Measurements from ENCODE around the gene SLC39A11. TPM values are rescaled to one million over a fixed set of nuclear protein-coding genes. Genes with fewer than 3 reads are reported as not detected.

Gene SLC39A11
- total RNA-seq, 1 experiment from 2014 or later: 15.2 TPM

DNA sequence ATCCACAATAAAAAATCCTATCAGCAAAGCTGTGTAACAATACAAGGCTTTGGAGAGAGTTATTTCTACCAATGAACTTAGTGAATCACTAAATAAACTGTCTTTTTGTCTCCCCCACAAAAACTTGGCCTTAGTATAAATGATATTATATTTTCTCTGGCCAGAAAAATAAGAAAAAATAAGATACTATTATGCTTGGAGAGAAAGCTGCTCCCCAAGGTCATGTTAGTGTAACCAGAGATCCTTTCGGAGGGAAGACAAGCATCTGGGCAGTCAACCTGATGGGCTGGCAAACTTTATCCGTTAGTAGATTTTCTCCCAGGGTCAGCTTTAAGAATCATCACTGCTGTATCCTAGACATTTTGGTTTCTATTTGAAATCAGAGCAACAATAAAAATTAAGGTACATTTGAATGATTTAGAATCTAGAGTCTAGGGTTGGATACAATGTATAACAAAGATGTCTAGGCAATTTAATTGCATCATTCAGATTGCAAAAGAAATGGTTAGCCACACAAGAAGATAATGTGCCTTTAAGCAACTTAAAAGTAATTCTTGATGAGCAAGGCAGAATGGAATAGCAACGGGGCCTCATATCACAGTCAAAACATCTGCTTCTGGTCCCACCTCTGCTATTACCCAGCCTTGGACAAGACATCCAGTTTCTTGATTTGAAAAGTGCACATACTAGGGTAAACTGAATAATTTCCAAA is 280.4 kb downstream of the SLC39A11 start:
- no peaks in the 10 kb centered on the region for H3K4me1 ChIP-seq (ENCODE audit: insufficient read depth, low read length)
- Mint-ChIP-seq H3K27me3 (ENCODE audit: low read depth) (no peaks in the 10 kb centered on the region), H3K4me1 (no peaks in the 10 kb centered on the region), H3K36me3 (ENCODE audit: insufficient read depth in 1 of 3, low read depth in 3 of 3) (peaks cover 0 to 13% (median 12%) of the 10 kb centered on the region in 3 experiments; a peak in 6 of 7 replicates), H3K27ac (no peak overlapping the region), H3K9me3 (peaks cover 11 to 20% of the 10 kb centered on the region in 2 experiments; a peak in 4 of 5 replicates), H3K4me3 (no peak overlapping the region)
- no peak overlapping the region for H2BK5ac ChIP-seq (ENCODE audit: insufficient read length, low read length)
- H2BK20ac ChIP-seq (ENCODE audit: low read depth, low read length, poor library complexity, severe bottlenecking): no peak overlapping the region
- H3K23me2 ChIP-seq (ENCODE audit: insufficient read length, low read depth, low read length, poor library complexity, severe bottlenecking): no peaks in the 10 kb centered on the region
- H3K79me2 ChIP-seq (ENCODE audit: insufficient read depth, low read length): no peaks in the 10 kb centered on the region
- no CpG with 5 or more reads among the region's 3 CpGs for WGBS (ENCODE audit: extremely low coverage, insufficient read length, low lambda C conversion rate)
- no peaks in the 10 kb centered on the region for H4K20me1 ChIP-seq (ENCODE audit: control insufficient read depth, insufficient read depth, insufficient read length)
- H3K4ac ChIP-seq (ENCODE audit: low read depth, low read length): no peak overlapping the region
- H3K79me1 ChIP-seq (ENCODE audit: insufficient read depth, low read depth, low read length, poor library complexity, severe bottlenecking): no peaks in the 10 kb centered on the region
- H3K9me3 ChIP-seq (ENCODE audit: control insufficient read depth, low read depth, low read length): no peaks in the 10 kb centered on the region
- H4K91ac ChIP-seq (ENCODE audit: insufficient read length, low read depth, low read length): no peak overlapping the region
- H3K18ac ChIP-seq (ENCODE audit: insufficient read length, low read depth, low read length): no peak overlapping the region
- H4K5ac ChIP-seq (ENCODE audit: insufficient read length, low read depth, low read length): no peak overlapping the region
- no peak overlapping the region for H3K56ac ChIP-seq (ENCODE audit: insufficient read length, low read depth, low read length)
- no peak overlapping the region for H3K4me2 ChIP-seq (ENCODE audit: insufficient read depth, insufficient read length, low read length)
- H2BK12ac ChIP-seq (ENCODE audit: insufficient read length, low read depth, low read length): no peak overlapping the region
- H2AFZ ChIP-seq (ENCODE audit: low read length): no peak overlapping the region
- H3K27ac ChIP-seq (ENCODE audit: insufficient read length, low read depth, low read length): no peak overlapping the region
- no peak overlapping the region for H3T11ph ChIP-seq (ENCODE audit: low read length)
- DNase-seq: no peak
- no peak overlapping the region for H3K14ac ChIP-seq (ENCODE audit: insufficient read depth, low read length)
- no peaks in the 10 kb centered on the region; the same call in 1 of the 2 replicates for H3K27me3 ChIP-seq (ENCODE audit: insufficient read depth, low read length)
- TF ChIP-seq, protein P1, sequence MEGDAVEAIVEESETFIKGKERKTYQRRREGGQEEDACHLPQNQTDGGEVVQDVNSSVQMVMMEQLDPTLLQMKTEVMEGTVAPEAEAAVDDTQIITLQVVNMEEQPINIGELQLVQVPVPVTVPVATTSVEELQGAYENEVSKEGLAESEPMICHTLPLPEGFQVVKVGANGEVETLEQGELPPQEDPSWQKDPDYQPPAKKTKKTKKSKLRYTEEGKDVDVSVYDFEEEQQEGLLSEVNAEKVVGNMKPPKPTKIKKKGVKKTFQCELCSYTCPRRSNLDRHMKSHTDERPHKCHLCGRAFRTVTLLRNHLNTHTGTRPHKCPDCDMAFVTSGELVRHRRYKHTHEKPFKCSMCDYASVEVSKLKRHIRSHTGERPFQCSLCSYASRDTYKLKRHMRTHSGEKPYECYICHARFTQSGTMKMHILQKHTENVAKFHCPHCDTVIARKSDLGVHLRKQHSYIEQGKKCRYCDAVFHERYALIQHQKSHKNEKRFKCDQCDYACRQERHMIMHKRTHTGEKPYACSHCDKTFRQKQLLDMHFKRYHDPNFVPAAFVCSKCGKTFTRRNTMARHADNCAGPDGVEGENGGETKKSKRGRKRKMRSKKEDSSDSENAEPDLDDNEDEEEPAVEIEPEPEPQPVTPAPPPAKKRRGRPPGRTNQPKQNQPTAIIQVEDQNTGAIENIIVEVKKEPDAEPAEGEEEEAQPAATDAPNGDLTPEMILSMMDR (conservative IDR thresholded peaks at IDR 0.05): no peak
- no peak overlapping the region for H4K8ac ChIP-seq (replicated peaks; ENCODE audit: insufficient read length, low read depth, low read length)
- H3K23ac ChIP-seq (ENCODE audit: insufficient read length, low read depth, low read length): no peak overlapping the region
- H2BK120ac ChIP-seq (ENCODE audit: low read depth, low read length, poor library complexity, severe bottlenecking): no peak overlapping the region
- no peak overlapping the region for H2BK15ac ChIP-seq (ENCODE audit: low read depth, low read length)
- no peak overlapping the region for H2AK5ac ChIP-seq (ENCODE audit: insufficient read length, low read length)
- H3K9ac ChIP-seq (ENCODE audit: extremely low read depth, insufficient read length, low read length): no peak overlapping the region
